Stimulated activated naive CD8-positive, alpha-beta T cell treated with anti-CD3 and anti-CD28 coated beads, Interleukin-15, Interleukin-2, amounts not matched to agents 100 ng/mL and 50 ng/mL, for 24 hours (primary cell): ENCODE results near the gene HOXC12.

Experiments used
- H3K27ac Mint-ChIP-seq: one replicate; pipeline ENCODE4 v1.8.0; 2021; ENCODE audit warnings: mild to moderate bottlenecking, mixed read lengths
- H3K27me3 Mint-ChIP-seq: one replicate; pipeline ENCODE4 v1.8.0; 2021; ENCODE audit warnings: mixed read lengths
- H3K36me3 Mint-ChIP-seq: one replicate; pipeline ENCODE4 v1.8.0; 2021; ENCODE audit warnings: low read depth, mixed read lengths
- H3K4me1 Mint-ChIP-seq: one replicate; pipeline ENCODE4 v1.8.0; 2021; ENCODE audit warnings: low read depth, mixed read lengths
- H3K4me3 Mint-ChIP-seq: one replicate; pipeline ENCODE4 v1.8.0; 2021; ENCODE audit warnings: mild to moderate bottlenecking, mixed read lengths
- H3K9me3 Mint-ChIP-seq: one replicate; pipeline ENCODE4 v1.8.0; 2021; ENCODE audit warnings: mixed read lengths

HOXC12 gene, protein sequence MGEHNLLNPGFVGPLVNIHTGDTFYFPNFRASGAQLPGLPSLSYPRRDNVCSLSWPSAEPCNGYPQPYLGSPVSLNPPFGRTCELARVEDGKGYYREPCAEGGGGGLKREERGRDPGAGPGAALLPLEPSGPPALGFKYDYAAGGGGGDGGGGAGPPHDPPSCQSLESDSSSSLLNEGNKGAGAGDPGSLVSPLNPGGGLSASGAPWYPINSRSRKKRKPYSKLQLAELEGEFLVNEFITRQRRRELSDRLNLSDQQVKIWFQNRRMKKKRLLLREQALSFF

DNA sequence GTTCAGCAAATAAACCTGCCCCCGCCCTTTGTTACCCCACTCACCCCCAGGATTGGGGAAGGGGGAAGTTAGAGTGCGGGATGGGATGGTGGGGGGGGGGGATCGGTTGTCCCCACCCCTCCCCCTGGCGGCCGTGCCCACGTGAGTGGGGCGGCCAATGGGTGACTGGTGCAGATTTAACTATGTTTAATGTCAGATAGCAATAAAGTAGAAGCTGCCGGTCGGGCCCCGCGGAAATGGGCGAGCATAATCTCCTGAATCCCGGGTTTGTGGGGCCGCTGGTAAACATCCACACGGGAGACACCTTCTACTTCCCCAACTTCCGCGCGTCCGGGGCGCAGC, at the start of gene HOXC12:
TSS of gene HOXC12 (plus strand) at position 210 of the 342 bp plus-strand sequence. CDS start at position 237, 27 bp downstream.
- peak within 1 kb of the TSS; percentile 65 for H3K27ac Mint-ChIP-seq
- no peaks in the 10 kb centered on the region for H3K9me3 Mint-ChIP-seq
- H3K27me3 Mint-ChIP-seq = peaks cover 94% of the 10 kb centered on the region
- H3K4me3 Mint-ChIP-seq = no peak within 1 kb of the TSS
- no peaks in the 10 kb centered on the region for H3K36me3 Mint-ChIP-seq
- peaks cover 13% of the 10 kb centered on the region for H3K4me1 Mint-ChIP-seq

DNA sequence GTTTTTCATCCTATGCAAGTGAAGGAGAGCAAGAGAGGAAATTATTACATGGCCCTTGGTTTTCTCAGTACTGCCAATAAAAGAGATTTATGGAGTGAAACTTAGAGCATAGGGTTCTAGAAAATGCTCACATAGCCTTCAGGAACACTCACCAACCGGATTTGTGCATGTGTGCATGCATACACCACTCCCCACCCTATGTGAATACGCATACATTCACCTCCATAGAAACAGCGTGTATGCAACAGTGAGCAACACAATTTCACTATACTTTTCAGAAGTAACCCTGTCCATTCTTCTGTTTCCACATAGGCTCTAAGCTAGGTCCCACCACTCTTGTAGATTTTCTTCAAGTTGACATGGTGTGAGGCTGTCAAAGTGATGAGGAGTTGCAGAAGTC, 47.6 kb upstream of the HOXC12 start:
- Mint-ChIP-seq H3K9me3 (no peaks in the 10 kb centered on the region), H3K36me3 (no peaks in the 10 kb centered on the region), H3K4me1 (no peaks in the 10 kb centered on the region), H3K27ac (no peak overlapping the region), H3K4me3 (no peak overlapping the region), H3K27me3 (peaks cover 37% of the 10 kb centered on the region)

DNA sequence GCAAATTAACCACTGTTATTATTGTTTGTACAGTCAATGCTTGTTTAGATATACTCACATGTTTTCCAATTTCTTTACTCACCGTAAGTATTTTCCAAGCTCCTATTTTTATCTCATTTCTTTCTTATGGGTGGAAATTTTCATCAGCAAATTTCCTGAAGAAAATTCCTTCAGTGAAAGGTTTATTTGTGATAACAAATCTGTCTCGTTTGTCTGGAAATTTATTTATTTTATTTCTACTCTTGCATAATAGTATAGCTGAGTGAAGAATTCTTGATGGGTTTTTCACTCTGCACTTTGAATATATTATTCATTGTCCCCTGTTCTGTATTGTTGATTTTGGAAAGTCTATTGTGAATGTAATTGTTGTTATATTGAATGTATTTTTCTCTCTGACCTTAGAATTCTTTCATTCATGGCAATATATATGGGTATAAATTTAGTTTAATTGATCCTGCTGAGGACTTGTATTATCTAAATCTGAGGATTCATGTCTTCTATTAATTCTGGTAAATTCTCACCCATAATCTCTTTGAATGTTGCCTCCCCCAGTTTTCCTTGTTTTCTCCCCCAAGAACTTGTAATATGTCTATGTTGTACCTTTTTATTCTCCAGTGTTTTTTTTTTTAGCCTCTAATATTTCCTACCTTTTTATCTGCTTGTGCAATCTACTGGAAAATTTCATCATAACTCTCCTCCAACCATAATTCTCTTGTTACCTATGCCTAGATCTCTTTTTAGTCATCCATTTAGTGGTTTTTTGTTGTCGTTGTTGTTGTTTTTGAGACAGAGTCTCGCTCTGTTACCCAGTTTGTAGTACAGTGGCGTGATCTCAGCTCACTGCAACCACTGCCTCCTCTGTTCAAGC, 37.7 kb upstream of the HOXC12 start:
- H3K36me3 Mint-ChIP-seq = no peaks in the 10 kb centered on the region
- no peak overlapping the region for H3K4me3 Mint-ChIP-seq
- H3K4me1 Mint-ChIP-seq = no peaks in the 10 kb centered on the region
- H3K9me3 Mint-ChIP-seq = no peaks in the 10 kb centered on the region
- H3K27ac Mint-ChIP-seq = no peak overlapping the region
- peaks cover 68% of the 10 kb centered on the region for H3K27me3 Mint-ChIP-seq

DNA sequence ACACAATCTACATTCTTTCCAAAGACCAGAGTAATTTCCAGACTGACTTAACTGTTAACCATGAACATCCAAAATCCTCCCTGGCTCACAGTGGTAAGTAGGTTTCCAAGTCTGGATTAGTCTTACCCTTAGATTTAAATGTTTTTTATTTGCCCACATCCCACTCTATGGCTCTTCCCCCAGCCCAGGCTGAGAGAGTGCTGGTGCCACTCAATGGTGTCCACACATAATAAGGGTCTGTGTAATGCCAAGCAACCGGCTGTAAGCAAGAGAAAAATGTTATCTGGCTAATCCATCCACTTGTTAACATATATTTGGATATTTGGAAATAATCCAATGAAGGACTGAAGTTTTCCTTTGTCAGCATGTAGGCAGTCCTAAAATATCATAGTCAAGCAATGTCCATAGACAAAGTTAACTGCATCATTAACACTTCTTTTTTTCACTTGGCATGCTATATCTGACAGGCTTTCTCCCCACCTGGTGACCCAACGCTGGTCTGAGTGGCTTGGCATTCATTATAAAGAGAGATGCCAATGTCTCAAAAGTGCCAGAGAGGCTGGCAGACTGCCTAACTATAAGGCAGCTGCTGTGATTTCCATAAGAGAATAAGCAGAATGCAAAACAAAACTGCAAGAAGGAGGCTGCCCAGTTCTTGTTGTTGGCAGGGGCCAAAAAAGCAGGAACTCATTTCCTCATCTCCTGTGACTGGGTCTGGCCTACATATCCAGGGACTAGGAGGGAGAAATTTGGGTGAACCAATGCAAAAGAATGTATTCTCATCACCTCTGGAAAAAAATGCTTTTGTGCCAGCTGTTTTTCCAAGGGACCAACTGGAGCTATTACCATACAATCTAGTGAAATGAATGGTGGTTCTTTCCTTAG, 29.9 kb upstream of the HOXC12 start:
- Mint-ChIP-seq H3K9me3 (peaks cover 4% of the 10 kb centered on the region), H3K36me3 (no peaks in the 10 kb centered on the region), H3K4me1 (no peaks in the 10 kb centered on the region), H3K27me3 (peaks cover 85% of the 10 kb centered on the region), H3K27ac (no peak overlapping the region), H3K4me3 (no peak overlapping the region)

DNA sequence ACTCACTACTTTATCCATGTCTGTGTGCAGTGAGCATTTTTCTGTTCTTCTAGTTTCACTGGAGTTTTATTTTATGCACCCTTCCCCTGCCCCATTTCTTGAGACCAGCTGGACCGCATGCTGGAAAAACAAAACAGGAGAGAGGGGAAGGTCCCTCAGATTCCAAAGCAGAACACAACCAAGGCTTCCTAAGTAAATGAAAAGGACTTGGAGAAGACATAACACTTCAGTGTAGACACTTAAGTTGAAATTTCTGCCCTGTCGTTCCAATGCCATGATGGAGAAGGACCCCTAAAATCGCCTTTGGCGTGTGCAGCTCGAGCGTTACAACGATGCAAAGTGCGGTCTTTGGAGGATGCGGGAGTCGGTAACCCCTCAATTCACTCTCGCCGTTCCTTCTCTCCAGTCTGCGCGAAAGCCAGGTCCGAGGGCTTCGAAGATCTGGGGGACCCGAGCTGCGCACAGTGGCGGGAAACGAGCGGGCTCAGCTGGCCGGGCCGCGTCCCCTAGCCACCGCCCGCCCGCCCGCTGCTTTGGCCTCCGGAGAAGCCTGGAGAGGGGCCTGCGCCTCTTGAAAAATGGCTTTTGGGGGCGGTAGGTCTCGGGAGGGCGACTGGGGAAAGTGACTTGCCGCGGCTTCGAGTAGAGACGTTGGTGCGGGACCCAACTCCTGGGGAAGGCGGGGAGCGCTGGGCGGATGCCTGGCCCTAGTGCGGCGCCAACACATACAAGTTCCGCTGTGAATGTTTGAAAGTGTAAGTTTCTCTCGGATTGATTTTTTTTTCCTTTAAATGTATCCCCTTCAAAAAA, 27.3 kb upstream of the HOXC12 start:
- H3K36me3 Mint-ChIP-seq = no peaks in the 10 kb centered on the region
- H3K27ac Mint-ChIP-seq = no peak overlapping the region
- peaks cover 4% of the 10 kb centered on the region for H3K9me3 Mint-ChIP-seq
- peaks cover 96% of the 10 kb centered on the region for H3K27me3 Mint-ChIP-seq
- no peaks in the 10 kb centered on the region for H3K4me1 Mint-ChIP-seq
- no peak overlapping the region for H3K4me3 Mint-ChIP-seq

DNA sequence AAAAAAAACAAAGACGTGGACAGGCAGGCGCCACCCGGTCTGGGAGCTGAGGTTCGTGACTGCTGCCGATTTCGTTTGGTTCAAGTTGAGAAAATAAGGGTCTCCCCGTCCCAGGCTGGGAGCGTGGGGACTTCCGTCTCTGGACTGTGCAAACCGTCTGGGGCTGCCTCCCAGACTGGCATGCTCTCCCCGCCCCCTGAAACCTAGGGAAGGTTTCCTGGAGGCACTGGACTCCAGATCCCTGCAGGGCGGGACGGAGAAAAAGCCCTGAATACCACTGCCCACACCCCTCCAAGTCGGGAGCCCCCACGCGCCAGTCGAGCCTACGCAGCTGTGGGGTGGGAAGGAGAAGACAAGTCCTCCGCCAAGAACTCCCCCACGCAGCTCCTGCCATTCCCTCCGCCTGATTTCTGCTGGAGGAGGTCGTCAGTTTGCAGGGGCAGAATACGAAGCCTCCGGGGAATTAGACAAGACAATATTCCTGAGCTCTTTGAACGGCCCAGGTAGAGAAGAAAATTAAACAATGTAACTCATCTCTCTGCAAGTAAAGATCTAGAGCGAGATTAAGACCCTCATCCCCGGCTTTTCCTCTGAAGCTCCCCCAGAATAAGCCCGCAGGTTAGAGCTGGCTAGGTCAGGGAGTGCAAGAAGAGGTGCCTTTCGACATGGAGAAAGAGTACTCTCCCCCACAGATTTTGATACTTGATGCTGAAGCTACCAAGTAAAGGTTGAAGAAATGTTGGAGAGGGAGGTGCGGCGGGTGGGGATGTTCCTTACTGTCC, 26.5 kb upstream of the HOXC12 start:
- Mint-ChIP-seq H3K4me1 (no peaks in the 10 kb centered on the region), H3K27ac (no peak overlapping the region), H3K4me3 (no peak overlapping the region), H3K36me3 (no peaks in the 10 kb centered on the region), H3K27me3 (peaks cover 96% of the 10 kb centered on the region), H3K9me3 (peaks cover 4% of the 10 kb centered on the region)

DNA sequence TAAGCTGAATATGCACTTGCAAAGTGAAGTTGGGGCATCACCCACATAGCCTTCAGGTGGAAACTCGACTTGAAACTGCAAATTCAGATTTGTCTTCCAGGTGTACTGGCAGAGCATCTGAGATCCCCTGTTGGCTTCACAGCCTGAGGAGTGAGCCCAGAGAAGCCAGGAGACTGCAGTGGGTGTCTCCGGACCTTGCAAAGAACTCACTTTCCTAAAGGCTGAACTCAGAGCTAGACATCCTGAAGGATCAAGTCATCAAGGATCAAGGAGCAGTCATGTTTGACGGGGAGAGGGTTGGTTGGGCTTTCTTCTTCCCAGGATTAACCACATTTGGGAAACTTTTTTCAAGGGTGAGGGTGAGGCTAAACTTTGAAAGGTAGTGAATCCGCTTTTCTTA, 25.2 kb upstream of the HOXC12 start:
- no peaks in the 10 kb centered on the region for H3K4me1 Mint-ChIP-seq
- peaks cover 4% of the 10 kb centered on the region for H3K9me3 Mint-ChIP-seq
- H3K36me3 Mint-ChIP-seq = no peaks in the 10 kb centered on the region
- H3K27ac Mint-ChIP-seq = no peak overlapping the region
- H3K4me3 Mint-ChIP-seq = no peak overlapping the region
- peaks cover 96% of the 10 kb centered on the region for H3K27me3 Mint-ChIP-seq

DNA sequence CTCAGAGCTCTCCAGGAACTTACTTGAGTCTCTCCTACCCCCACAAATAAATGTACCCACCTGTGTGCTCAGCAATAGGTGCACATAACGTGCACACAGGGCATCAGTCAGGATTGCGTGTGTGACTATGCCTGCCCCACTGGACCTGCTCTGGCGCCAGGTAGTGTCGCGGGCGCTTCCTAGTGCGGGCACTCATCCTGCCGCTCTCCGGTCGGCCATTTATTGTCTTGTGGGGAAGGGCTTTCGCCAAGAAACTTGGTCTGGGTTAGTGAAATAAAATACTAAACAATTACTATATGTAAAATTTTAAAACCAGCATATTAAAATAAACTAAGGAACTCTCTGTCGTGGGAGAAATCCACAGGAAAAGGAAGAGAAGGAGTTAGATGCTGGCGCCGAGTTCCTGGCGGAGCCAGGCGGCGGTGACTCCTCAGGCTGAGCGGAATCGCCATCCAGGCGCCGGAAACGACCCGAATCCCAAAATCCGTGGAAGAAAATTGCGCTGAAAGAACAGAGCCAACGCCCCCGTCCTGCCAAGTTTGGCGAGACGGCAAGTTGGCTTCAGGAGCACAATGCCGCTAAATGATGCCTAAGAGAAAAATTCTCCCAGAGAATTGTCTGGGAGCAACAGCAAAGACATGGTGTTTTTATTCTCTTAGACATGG, 24.0 kb upstream of the HOXC12 start:
- Mint-ChIP-seq H3K36me3 (no peaks in the 10 kb centered on the region), H3K27ac (no peak overlapping the region), H3K4me3 (no peak overlapping the region), H3K4me1 (peaks cover 8% of the 10 kb centered on the region), H3K27me3 (peaks cover 97% of the 10 kb centered on the region), H3K9me3 (peaks cover 4% of the 10 kb centered on the region)

DNA sequence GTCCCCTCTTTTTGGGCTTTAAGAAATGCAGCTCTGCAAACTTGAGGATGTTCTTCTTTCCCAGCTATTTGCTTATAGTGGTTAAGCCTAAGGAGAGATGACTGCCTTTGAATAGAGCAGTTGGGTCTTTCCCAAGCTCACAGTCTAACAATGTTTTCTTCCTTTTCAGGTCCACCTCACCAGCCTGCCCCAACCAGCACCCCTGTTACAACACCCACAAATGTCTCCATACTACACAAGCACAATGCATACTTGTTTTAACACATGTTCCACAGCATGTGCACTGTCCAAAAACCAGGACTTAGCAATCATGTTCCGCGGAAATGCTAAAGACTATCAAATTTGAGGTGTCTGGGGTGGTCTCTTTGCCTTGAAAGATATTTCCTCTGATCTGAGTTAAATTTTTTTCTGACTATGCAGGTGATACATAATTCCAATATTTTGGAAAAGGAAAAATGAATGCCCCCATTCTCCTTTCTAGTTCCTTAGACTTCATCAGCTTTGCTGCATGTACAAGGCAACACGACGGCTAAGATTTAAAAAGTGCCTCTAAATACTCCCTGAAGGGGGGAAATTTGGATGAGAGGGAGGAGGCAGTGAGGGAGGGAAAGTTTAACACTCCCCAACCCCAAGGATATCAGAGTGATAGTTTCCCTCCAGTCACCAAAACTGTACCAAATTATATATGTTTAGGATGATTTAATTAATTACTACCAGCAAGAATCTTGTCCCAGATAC, 22.7 kb upstream of the HOXC12 start:
- Mint-ChIP-seq H3K36me3 (no peaks in the 10 kb centered on the region), H3K4me1 (peaks cover 14% of the 10 kb centered on the region), H3K27me3 (peaks cover 97% of the 10 kb centered on the region), H3K9me3 (peaks cover 4% of the 10 kb centered on the region), H3K27ac (no peak overlapping the region), H3K4me3 (no peak overlapping the region)

DNA sequence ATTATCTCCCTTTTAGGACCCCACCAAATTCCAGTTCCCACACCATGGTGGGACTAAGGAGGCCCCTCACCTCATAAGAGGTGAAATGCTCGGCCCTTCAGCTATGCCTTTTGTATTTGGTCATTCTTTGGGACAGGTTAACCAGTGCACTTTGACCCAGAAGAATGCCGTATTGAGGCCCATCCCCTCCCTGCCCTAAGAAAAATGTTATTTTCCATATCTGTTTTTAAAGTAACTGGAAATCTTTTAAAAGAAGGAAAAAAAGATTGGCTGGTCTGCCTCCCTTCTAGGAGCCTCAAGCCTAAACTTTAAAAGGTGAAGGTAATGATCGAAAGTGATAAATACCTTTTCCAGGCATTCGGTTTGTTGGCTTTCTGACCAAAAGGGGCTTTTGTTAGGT, 21.8 kb upstream of the HOXC12 start:
- H3K4me3 Mint-ChIP-seq = no peak overlapping the region
- H3K27me3 Mint-ChIP-seq = peaks cover 97% of the 10 kb centered on the region
- H3K27ac Mint-ChIP-seq = no peak overlapping the region
- H3K36me3 Mint-ChIP-seq = no peaks in the 10 kb centered on the region
- H3K9me3 Mint-ChIP-seq = peaks cover 4% of the 10 kb centered on the region
- H3K4me1 Mint-ChIP-seq = peaks cover 14% of the 10 kb centered on the region

DNA sequence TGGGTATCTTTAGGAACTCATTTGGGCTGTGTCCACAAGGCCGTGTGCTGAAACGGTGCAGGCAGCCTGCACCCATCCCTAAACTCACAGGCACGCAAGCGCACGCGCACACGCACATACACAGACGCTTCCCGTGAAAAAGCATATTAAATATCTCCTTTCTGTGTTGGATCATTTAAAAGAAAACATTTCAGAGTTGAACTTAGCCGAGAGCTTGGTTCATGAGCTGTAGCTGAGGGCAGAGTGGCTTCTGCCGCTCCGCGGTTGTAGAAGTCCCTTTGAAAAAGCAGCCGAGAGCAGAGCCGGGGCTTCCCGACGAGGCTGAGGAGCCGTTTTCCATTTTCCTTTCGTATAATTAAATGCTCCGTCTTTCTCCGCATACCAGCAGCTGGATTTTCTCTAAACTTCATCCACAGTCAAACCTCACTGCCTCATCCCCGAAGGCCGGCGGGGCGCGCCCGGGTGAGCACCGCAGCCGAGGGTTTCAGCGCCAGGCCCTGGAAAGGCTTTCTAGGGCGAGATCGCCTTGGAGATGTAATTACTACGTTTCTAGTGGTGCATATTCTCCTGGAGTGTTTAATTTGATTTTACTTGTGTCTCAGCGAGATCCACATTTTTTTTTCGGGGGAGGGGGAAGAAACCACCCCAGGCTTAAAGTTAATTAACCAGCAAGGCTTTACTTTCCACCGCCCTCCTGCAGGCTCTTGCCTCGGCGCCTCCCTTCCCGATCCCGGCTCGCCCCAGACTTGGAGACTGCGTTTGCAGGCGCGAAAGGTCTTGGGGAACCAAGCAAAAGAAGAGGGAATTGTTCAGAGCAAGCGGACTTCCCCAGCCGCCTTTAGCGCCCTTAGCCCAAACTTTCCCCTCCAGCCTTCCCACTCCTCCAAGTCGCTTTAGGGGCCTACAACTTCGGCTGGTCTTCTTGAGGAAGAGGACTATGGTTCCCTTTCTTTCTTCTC, 19.0 kb upstream of the HOXC12 start:
- Mint-ChIP-seq H3K36me3 (no peaks in the 10 kb centered on the region), H3K27ac (no peak overlapping the region), H3K4me3 (peak overlapping the region; percentile 61)

DNA sequence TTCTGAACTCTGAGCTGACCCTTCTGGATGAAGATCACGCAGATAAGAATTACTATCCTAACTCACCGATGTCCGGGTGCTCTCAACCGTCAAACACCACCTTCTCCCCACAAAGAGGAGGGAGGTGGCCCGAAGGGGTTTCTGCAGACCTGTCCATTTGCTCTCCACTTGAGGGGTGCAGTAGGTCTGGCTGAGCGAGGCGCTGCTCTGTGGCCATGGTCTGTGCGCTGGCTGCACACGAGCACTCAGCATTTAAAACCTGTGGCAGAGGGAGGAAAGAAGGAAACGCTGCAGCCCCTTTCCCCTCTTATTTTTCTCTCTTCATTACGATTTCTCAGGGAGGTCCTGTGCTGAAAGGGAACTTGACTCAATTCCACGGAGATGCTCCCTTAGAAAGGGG, 17.6 kb upstream of the HOXC12 start:
- H3K27ac Mint-ChIP-seq = no peak overlapping the region
- H3K9me3 Mint-ChIP-seq = no peaks in the 10 kb centered on the region
- no peaks in the 10 kb centered on the region for H3K36me3 Mint-ChIP-seq
- no peak overlapping the region for H3K4me3 Mint-ChIP-seq
- H3K27me3 Mint-ChIP-seq = peaks cover 88% of the 10 kb centered on the region
- peaks cover 14% of the 10 kb centered on the region for H3K4me1 Mint-ChIP-seq

More for the DNA sequence above, 19.0 kb upstream of the HOXC12 start:
- Mint-ChIP-seq H3K9me3 (no peaks in the 10 kb centered on the region), H3K4me1 (peaks cover 14% of the 10 kb centered on the region), H3K27me3 (peaks cover 88% of the 10 kb centered on the region)
